Gastroesophageal sphincter (tissue), 3 donors: ENCODE measurements around the gene TMOD1.

Source experiments
- POLR2A ChIP-seq, 2 donors: fragments of 450-650 bp; IDR thresholded peaks; one replicate each; pipeline ENCODE4 v1.6.1; 2017; ENCODE audit warnings: antibody characterized with exemption in 2 of 2, mild to moderate bottlenecking in 2 of 2, moderate library complexity in 1 of 2
- POLR2AphosphoS5 ChIP-seq: sonication (generic); formaldehyde crosslinking; IDR thresholded peaks from one replicate; pipeline ENCODE4 v1.6.1; 2017; ENCODE audit warnings: antibody characterized with exemption
- TF ChIP-seq, protein P1 (sequence below), 4 experiments: fragments of 200-600 bp in 2 of 4; fragments of 450-650 bp in 2 of 4; sonication (generic) in 1 of 4; IDR thresholded peaks; one replicate each; pipeline ENCODE4 v1.5.1; 2017 to 2019; ENCODE audit warnings: antibody characterized with exemption in 4 of 4, mild to moderate bottlenecking in 2 of 4, moderate library complexity in 2 of 4

DNA sequence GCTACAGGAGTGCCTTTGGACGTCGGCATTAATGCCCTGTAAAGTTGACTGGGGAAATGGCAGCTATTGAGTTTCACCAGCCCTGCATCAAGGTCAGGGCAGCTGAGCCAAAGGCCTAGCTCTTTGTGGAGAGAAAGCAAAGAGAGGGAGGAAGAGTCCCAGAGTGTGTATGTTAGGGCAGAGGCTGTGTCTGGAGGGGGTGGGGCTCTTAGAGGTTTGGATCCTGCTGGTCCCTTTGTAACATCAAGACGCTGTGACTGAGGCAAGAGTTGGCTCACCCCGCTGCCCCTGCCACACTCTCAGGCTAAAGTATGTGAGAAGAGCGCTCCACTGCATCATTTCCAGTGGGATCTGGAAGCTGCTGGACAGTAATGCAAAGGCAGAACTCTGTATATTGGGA lies 34.3 kb downstream of the TMOD1 start:
- TF ChIP-seq, protein P1, sequence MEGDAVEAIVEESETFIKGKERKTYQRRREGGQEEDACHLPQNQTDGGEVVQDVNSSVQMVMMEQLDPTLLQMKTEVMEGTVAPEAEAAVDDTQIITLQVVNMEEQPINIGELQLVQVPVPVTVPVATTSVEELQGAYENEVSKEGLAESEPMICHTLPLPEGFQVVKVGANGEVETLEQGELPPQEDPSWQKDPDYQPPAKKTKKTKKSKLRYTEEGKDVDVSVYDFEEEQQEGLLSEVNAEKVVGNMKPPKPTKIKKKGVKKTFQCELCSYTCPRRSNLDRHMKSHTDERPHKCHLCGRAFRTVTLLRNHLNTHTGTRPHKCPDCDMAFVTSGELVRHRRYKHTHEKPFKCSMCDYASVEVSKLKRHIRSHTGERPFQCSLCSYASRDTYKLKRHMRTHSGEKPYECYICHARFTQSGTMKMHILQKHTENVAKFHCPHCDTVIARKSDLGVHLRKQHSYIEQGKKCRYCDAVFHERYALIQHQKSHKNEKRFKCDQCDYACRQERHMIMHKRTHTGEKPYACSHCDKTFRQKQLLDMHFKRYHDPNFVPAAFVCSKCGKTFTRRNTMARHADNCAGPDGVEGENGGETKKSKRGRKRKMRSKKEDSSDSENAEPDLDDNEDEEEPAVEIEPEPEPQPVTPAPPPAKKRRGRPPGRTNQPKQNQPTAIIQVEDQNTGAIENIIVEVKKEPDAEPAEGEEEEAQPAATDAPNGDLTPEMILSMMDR (IDR thresholded peaks at IDR 0.05), result no peak
- no peak for TF ChIP-seq POLR2A (IDR thresholded peaks at IDR 0.05)
- no peak for TF ChIP-seq POLR2AphosphoS5
